T-helper 2 cell (primary cell): Measurements from ENCODE around the gene SLX9.

Source experiments
- DNase-seq, 5 experiments: peaks; one replicate each; pipeline versions ENCODE4 v3.0.0 to v3.0.0-alpha.2; 2012 to 2022

The SLX9 gene

DNA sequence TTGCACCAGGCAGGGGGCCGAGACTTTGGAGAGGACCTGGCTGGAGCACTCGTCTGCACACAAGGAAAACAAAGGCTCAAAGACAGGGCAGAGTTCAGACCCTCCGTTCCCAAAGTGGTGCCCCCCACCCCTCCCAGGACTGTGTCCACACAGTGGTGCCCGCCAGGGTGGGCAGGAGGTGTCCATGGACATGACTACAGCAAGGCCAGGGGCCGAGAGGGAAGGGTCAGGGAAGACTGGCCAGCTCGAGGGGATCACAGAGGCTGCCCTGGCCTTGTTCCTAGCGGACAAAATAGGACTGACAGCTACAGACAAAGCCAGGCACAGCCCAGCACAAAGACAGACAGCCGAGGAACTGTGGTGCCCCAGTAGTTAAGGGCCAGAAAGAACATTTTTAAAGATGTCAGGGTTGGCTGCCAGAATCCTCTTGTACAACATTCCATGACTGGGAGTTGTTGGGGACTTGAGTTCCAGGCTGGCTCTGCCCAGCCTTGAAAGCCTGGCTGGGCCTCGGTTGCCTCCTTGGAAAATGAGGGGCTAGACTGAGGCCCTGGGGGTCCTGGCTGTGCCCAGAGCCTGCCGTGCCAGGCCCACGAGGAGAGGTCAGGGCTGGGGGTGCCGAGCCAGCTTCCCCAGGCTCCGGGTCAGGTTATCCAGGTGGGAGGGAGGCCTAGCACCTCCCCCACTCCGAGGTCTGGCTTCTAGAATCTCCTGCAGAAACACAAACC lies 63.7 kb downstream of the SLX9 start:
- DNase-seq: peak in 2 of 5 experiments; percentile 1 to 5

GRCh38 chr21:45004059-45004422 lies 64.2 kb downstream of the SLX9 start:
- peak in 2 of 5 experiments; percentile 1 to 4 for DNase-seq

DNA sequence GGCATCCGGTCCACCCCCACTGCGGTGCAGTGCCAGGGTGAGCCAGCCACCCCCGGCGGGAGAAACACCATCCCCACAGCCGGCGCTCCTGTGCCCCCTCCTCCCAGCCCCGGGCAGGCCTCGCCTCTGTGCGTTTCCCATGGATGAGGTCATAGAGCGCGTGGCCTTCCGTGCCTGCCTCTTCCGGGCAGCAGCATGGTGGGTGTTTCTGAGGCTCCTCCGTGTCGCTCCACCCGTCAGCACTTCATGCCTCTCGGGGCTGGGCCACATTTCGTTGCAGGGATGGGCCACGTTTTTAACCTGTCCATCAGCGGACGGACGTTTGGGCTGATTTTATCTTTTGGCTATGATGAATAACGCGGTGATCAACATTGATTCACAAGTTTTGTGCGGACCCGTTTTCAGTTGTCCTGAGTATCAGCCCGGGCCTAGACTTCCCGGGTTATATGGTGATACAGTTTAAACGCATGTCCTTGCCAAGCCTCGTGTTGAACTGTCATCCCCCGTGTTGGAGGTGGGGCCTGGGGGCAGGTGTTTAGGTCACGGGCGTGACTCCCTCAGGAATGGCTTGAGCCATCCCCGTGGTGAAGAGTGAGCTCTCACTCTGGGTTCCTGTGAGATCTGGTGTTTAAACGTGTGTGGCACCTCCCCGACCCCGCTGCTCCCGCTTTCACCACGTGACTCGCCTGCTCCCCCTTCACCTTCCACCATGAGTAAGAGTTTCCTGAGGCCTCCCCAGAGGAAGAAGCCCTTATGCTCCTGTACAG lies 64.8 kb downstream of the SLX9 start:
- DNase-seq: peak in 2 of 5 experiments; percentile 1 to 5

DNA sequence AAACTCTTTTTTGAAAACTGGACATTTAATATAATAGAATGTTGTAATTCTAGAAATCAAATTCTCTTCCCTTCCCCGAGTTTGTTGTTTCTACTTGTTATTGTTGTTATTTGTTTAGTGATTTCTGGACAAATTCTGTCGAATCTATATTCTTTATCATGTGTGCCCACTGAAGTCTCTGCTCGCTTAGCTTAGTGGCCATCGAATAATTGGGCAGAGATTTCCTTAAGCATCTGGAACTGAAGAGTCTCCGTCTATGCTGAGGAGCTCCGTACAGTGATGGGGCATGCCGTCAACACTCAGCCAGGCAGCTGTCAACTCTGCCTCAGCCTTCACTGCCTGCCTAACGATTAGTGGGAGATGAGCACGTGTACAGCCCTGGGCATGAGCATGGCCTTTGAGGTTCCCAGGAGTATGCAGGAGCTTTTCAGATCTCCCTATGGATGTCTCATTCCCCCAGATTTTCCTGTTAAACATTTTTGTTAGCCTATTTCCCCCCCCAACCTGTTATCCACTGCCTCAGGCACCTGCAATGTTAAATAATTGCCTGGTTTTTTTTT lies 66.8 kb downstream of the SLX9 start:
- no peak for DNase-seq

DNA sequence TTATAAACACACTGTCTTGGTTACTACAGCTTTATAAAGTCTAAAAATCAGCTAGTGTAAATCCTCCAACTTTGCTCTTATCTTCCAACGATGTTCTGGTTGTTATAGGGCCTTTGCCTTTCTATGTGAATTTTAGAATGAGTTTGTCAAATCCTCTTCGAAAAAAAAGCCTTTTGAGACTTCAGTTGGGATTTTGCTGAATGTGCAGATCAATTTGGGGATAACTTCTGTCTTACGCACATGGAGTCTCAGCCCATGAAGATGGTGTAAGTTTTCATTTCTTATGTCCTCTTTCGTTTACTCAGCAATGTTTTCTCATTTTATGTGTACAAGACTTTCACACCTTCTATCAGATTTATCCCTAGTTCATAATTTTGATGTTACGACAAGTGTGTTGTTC lies 69.8 kb downstream of the SLX9 start:
- no peak for DNase-seq

DNA sequence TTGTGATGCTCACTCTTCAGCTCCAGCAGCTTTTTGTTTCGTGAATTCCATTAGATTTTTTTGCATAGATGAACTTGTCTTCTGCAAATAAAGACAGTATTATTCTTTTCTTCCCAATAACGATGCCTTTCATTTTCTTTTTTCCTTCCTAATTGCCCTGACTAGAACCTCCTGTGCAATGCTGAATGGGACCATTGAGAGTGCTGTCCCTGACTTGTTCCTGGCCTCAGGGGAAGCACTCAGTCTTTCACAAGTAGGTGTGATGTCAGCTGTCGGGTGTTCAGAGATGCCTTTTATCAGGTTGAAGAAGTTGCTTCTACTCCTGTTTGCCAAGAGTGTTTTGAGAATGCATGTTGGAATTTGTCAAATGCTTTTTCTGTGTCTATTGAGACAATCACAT lies 70.3 kb downstream of the SLX9 start:
- no peak for DNase-seq

DNA sequence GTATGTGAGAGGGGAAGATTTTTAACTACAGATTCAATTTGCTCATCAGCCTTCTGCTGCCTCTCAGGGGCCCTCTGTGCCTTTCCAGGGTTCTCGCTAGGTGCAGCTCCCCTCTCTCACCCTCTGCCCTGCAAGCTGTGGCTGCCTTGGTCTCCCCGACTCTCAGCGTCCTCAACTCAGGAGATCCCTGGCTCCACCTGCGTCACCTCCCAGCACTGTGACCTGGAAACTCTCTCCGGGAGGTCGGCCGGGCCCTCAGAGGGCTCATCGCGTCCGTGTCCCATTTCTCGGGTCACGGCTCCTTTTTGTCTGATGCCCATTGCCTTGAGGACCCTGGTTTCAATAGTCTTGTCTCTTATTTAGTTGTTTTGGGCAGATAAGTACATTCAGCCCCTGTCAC lies 71.0 kb downstream of the SLX9 start:
- DNase-seq: peak in 1 of 5 experiments; percentile 3

DNA sequence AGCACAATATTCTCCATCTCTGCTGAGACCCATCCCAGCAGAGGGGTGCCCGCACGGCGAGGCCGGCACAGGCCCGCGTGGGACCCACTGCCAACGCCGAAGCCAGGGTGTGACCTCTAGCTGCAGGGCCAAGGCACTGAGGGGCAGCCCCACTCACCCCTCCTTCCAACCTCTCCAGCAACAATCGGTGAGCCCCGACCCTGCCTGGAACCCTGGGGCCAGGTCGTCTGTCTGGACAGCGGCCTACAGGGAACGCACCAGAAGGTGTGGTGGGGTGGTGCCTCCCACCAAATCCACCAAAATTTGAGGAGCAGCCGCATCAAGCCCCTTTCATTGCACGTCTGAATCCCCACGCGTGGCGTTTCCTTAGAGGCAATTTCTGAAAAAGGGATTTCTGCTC lies 71.6 kb downstream of the SLX9 start:
- DNase-seq: peak in 2 of 5 experiments; percentile 0 to 2

DNA sequence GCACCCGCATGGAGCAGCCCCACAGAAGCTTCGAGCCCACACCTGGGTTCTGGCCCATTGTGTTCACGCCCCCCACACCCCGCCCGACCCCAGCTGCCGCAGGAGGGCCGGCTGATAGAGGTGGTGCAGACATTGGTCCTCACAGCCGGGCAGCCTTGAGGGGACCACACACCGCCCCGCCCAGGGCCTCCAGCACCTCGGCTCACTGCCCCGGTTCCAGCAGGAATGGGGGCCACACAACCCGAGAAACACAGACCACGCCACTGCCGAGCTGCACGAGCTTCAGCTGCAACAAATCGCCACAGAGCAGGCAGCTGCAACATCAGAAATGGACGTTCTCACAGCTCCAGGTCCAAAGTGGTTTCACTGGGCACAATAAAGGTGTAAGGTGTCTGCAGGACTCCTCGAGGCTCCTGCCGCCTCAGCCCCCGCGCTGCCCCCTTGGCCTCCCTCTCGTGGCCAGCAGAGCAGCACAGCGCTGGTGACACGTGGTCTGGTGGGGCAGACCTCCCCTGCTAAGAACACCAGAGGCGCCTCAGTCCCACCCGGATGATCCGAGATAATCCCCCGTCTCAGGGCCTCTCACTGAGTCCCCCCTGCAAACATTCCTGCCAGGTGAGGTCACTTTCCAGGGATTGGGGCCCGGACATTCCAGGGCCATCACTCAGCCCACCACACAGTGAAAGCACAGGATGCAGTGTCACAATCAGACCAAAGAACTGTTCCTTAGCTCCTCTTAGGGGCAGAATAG lies 72.3 kb downstream of the SLX9 start:
- peak in 1 of 5 experiments; percentile 6 for DNase-seq

GRCh38 chr21:45012662-45013259 lies 72.9 kb downstream of the SLX9 start:
- no peak for DNase-seq

- DNase-seq: peak in 1 of 5 experiments; percentile 4
Measured at GRCh38 chr21:45013260-45013841, 73.5 kb downstream of the SLX9 start.

DNA sequence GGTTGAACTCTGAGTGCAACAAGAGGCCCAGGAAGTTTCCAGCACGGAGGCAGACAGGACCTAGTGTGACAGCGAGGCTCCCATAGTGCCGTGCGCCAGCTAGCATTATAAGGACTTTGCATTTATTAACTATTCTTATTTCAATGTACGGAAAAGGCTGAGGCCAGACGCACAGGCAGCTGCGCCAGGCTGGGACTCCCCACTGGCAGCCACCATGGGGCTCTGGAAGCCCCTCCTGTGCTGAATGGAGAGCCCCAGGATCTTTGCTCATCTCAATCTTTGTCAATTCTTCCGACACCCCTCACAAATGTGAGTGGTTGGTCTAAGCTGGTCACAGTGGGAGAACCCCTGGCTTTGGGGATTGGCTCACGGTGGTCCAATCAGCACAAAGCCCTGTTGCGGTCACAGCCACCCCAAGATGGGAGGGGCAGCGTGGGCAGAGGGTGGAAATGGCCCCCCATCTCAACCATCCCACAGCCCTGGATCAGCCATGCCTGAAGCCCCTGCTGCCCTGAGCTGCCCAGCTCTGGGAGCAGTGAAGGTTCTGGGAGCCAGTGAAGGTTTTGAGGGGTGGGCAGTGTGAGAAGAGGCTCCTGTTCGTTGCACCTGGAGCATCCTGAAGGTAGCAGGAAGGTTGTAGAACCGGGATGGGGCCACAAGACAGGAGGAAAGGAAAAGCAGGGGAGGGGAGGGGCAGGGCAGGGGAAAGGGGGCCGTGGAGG lies 75.1 kb downstream of the SLX9 start:
- DNase-seq: no peak

- DNase-seq: no peak
Measured at GRCh38 chr21:45015469-45015860, 75.6 kb downstream of the SLX9 start.

DNA sequence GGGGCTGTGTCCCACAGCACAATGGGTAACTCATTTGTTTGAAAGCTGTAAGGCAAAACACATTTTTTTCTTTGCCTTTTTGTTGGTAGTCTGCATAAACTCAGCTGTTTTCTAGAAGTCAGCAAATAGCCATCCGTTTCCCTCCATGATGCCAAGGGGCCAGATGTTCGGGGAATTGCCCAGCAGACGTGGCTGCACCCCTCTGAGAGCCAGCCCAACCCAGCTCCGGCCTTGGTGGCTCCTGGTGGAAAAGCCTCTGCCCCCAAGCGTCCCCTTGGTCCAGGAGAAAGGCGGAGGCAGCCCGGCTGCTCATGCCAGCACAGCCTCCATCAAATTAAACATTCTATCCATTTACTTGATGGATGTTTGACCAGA lies 76.2 kb downstream of the SLX9 start:
- DNase-seq: no peak

DNA sequence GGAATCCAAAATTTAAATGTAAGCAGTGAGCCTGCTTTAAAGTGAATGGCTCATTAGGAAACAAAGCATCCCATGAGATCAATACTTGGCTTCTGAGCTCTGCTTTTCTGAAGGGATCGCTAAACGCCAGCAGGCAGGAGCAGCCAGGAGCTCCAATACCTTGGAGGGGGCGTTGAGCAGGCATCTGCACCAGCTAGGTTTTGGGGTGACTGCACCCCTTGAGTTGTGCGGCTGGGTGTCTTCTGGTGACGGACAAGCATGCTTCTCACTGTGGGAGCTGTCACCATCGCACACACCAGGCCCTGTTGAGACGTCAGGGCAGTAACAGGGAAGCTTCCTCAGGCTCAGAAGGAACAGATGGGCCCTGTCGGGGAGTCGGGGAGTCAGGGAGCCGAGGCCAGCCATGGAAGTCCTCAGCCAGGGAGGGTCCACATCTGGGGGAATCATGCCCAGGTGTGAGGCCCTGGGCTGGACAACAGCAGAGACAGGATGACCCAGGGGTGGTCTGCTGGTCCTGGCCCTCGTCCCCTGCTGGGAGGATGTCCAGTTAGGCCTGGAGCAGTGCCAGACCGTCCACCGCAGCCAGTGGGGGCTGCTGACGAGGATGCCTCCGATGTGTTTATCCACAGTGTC lies 76.7 kb downstream of the SLX9 start:
- no peak for DNase-seq

DNA sequence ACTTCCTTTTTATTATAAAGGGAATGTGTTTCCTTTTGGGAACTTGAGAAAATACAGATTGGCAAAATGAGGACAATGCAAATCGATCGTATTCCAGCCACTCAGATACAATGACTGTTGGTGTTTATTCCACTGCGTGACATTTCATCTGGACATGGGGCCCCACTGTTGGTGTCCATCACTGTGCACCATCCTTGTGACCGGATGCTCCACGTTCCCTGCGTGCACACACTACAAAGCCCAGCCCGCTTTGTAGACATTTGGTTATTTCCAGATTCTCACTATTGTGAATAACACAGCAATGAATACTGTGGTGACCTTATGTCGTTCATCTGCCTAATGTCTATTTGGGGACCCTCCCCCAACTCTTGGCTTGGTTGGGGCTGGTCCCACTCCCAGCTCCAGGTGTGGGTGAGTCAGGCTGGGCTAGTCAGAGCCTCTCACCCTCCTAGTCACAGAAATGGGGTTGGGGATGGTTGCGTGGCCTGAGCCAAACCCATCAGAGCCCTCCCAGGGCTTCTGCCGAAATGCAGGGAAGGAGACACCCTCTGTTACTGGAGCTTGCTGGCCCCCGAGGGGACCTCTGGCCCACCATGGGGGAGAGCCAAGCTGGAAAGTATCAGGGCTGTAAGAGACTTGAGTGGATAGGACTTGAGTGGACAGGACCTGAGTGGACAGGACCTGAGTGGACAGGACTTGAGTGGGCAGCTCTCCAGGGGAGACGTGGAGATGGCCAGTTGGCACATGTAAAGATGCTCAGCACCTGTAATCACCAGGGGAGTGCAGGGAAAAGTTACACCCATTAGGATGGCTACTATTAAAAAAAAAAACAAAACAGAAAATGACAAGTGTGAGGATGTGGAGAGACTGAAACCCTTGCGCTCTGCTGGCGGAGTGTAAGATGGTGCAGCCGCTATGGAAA lies 77.5 kb downstream of the SLX9 start:
- DNase-seq: no peak

DNA sequence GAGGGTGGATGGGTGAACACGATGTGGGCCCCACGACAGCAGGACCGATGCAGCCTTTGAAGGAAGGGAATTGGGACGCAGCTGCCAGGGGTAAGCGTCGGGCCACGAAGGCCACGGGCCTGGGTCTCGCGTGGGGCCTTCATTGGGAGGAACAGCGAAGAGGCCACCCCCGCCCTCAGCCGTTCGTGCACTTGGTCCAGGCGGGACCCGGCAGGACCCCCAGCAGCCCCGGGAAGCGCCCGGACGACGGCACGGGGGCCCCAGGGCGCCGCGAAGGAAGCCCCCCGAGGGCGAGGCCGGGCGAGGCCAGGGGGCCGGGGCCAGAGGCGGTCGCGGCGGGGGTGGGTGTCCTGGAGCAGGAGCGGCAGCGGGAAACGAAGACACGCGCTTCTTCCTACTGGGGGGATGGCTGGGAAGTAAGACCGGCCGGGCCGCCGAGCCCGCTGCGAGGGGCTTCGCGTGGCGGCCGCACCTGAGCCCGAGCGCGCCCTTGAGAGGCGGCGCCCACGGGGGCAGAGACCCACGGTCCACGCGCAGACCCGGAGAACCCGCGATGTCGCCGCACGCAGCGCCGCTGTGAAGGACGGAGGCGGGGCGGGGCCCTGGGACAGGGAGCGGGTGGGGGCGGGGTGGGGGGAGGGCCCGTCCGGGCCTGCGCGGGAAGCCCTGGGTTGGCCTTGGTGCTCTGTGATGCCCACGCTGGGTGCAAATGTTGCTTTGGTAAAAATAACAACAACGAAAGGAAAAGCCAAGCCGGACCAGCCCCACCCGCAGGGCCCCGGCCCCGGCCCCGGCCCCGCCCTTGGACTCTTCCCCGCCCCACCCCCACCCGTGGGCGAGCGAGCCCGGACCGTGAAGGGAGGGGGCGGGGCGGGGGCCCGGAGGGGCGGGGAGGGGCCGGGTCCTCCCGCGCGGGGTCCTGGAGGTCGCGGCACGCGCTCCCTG lies 78.6 kb downstream of the SLX9 start:
- DNase-seq: no peak

DNA sequence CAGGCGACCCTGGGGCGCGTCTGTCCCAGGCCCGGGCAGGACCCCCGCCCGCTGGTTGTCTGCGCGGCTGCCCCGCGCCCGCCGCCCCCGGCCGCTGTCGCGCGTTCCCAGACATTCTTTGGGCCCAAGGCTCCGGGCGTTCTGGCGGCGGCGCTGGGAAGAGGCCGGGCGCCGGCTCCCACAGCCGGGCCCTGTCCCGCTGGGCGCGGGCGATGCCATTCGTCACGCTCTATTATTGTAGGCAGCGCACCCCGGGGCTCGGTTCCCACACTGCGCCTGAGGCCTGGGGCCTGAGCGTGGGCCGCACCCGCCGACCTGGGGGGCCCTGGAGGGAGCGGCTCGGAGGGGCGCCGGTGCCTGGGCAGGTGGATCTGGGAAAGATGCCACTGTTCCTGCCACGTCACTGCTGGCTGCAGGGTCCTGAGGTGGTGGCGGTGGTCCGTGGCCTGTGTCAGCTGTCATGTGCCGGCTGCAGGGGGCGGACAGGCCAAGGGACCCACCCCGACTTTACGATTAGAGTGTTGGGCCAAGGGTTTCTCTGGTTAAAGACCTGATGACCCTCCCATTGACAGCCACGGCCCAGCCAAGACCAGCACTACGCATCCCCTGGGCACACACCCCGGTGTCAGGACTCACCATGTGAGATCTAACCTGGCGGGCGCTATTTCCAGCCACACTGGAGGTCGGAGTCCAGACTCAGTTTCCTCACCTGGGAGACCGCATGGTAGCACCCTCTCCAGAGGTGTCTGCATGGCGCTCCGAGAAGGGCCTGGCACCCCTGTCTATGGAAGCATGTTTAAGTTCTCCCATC lies 79.5 kb downstream of the SLX9 start:
- DNase-seq: peak in 1 of 5 experiments; percentile 7
